ENCODE data around the gene EGR1.

EGR1 gene

DNA sequence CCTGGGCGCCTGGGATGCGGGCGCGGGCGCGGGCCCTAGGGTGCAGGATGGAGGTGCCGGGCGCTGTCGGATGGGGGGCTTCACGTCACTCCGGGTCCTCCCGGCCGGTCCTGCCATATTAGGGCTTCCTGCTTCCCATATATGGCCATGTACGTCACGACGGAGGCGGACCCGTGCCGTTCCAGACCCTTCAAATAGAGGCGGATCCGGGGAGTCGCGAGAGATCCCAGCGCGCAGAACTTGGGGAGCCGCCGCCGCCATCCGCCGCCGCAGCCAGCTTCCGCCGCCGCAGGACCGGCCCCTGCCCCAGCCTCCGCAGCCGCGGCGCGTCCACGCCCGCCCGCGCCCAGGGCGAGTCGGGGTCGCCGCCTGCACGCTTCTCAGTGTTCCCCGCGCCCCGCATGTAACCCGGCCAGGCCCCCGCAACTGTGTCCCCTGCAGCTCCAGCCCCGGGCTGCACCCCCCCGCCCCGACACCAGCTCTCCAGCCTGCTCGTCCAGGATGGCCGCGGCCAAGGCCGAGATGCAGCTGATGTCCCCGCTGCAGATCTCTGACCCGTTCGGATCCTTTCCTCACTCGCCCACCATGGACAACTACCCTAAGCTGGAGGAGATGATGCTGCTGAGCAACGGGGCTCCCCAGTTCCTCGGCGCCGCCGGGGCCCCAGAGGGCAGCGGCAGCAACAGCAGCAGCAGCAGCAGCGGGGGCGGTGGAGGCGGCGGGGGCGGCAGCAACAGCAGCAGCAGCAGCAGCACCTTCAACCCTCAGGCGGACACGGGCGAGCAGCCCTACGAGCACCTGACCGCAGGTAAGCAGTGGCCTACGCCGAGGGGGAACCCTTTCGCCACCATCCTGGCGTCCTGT lies at the start of gene EGR1:
TSS of gene EGR1 (plus strand) at position 219 of the 864 bp plus-strand sequence. CDS start at position 502, 283 bp downstream.
- DNase-seq = peak; percentile 97 to 98 (median 97)

DNA sequence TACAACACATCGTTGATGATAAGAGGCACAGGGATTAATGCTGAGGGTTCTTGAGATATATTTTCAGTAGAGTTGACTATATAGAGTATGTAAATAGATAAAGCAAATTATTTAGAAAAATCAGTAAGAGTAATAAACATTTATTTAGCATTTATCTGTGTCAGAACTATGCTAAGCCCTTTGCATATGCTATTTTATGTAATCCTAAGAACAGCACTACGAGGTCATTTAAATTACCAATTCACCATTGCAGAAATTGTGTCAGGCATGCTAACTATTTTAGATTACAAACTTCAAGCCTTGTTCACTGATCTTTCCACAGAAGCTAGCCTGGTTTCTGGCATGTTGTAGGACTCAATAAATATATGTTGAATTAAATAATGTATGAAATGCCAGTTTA lies 46.8 kb upstream of the EGR1 start:
- DNase-seq = no peak

DNA sequence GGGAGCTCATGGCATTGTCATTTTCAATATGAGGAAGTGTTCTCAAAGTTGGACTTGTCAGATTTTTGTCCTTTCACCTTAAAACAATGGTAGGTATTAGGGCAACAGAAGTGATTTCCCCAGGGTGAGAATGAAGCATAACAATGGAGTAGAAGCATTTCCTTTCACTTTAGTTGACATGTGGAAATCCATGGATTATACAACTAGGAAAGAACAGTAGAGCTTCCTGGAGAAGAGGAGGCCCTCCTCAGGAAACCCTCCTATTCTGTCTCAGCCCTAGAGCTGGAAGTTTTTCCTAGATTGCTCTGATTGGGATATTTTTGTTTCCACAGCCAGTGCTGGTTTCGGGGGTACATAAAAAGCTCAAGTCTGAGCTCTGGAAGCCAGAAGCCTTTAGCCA lies 40.2 kb upstream of the EGR1 start:
- DNase-seq = no peak

DNA sequence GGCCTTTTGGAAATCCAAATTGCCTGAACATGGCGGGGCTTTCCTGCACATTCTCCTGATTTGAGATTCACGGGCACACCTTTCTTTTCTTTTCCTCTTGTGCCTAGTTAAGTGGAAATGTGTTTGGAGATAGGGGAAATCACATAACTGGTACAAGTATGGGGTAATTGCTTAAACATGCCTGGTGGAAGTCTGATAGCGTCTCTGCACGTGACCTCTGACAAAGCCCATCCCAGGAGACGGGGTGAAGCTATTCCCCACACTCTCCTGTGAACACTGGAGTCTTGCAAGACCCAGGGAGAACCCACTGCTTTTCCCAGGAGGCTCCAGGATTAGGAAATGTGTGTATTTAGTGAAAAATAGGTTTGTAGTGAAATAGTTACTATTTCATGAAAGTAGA lies 29.3 kb upstream of the EGR1 start:
- DNase-seq = peak in 1 of 3 donors; percentile 6

DNA sequence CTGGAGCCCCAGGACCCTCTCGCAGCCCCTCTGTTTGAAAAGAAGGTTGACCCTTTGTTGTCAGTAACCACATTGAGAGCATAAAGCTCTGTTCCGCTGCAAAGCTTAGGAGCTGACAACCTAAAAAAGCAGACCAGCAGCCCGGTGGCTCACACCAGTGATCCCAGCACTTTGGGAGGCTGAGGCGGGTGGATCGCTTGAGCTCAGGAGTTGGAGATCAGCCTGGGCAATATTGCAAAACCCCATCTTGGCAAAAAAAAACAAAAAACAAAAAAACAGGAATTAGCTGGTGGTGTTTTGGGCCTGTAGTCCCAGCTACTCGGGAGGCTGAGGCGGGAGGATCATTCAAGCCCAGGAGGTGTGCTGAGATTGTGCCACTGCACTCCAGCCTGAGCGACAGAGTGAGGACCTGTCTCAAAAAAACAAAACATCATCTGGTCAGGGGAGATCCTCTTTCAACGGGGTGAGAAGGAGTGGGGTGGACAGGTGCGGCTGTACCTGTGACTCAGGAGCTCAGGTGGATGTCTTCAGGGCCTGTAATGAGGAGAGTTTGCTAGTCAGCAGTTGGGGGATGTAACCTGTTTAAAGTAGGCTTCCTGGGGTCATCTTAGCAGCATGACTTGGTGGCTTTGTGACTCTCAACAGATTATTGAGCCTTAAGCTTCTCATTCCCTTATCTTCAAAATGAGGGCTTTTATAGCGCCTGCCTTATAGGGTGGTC lies 27.1 kb upstream of the EGR1 start:
- no peak for DNase-seq

DNA sequence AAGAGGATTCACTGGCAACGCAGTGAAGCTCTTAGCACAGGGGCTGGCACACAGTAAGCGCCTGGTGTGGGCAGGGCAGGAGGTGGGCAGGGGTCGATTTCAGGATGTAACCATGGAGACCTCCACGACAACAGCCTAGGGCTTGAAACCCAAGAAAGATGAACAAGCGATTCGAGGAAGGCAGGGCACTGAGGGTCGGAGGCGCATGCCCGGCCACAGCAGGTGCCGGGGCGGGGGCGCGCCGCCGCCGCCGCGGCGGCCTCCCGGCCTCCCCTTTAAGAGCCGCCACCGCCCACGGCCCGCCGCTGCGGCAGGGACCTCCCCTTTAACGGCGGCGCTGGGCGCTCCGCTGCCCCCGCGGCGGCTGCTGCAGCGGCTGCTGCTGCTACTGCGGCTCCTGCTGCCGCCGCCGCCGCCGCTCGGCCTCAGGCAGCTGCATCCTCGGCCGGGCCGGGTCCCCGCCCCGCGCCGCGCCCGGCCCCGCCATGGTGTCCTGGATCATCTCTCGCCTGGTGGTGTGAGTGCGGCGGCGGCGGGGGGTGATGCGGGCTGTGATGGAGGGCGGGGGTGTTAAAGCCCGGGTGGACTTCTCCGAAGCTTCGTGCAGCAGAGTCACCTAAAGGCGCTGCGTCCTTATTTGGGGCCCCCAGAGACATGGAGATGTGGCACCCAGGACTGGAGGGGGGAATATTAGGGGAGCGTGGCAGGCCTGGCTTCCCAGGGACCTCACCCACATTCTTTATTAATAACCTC lies 26.4 kb upstream of the EGR1 start, which contains the start of gene REEP2:
TSS of gene REEP2 (plus strand) at position 334 of the 753 bp plus-strand sequence. CDS start at position 486, 152 bp downstream.
- peak; percentile 68 to 87 (median 74) for DNase-seq

DNA sequence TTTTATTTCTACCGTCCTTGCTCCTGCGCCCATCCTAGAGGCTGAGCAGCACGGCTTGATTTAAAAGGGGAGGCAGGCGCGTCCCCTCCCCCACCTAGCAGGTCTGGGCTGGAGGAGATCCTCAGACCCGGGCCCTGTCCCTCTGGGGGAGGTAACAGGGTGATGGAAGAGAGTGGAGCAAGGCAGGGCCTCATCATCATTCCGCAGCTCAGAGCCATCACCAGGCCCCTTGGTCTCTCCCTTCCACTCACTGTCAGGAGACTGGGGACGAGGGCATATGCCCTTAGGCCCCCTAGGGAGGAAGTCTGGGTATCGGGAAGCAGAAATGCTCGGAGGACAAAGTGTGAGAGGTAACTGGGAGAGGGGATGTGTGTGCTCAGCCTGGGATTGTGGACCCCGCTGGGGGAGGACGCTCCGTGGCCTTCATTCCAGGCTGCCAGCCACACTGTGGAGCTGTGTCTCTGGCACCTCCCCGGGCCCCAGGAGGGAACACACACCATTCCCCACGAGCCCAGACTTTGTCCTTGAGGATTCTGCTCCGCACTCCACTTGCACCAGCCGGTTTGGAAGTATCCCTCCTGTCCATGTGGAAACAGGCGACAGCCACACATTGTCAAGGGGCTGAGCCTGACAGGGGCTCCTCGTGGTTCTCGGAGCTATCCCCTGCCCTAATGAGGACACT lies 25.7 kb upstream of the EGR1 start:
- DNase-seq = peak in 1 of 3 donors; percentile 12

DNA sequence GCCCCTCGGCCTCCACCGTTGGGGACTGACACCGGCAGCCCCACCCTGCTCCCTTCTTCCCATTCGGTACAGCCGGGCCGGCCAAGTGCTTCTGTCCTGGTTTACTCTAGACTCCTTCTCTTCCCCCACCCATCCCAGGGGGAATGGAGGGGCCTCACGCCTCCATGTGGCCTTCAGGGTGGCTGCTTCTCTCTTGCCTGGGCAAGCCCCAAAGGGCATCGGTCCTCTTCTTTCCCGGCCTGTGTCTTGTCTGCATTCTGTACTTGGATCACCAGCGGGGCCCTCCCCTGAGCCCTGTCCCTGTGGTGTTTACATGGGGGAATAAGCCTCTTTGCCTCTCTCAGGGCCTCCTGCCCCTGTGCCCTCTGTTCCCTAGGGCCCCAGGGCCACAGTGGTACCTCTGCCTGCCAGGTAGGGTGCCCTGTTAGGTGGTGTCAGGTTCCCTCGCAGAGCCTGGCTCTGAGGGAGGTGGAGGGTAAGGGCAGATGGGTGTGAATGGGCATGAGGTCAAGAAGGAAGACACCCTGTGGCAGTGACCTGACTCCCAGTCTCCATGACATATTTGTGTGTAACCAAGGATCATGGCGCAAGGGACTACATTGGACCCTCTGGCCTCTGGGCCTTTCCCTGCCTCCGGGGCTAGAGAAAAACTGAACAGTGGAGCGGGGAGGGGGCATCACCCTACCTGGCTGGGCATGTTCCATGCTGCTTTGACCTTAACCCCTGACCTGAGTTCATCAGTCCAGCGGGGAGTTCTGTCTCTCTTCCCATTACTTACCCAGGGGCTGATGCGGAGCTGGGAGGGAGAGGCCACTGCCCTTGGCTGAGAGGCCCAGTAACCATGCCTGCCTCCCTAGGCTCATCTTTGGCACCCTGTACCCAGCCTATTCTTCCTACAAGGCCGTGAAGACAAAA lies 24.9 kb upstream of the EGR1 start:
- DNase-seq = no peak

DNA sequence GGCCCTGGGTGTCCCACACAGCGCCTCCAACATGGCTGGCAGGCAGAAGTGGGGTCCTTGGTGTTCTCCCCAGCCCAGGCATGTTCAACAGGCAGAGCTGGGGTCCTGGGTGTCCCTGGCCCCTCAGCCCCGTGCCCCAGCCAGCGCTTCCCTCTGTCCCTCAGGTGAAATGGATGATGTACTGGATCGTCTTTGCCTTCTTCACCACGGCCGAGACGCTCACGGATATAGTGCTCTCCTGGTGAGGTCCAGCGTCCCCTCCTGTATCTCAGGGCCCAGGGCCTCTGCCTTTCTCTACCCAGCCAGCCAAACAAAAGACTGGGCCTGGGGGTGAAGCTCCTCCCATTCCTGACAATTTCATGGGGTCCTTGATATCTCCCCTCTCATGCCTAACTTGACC lies 24.1 kb upstream of the EGR1 start:
- DNase-seq = no peak

DNA sequence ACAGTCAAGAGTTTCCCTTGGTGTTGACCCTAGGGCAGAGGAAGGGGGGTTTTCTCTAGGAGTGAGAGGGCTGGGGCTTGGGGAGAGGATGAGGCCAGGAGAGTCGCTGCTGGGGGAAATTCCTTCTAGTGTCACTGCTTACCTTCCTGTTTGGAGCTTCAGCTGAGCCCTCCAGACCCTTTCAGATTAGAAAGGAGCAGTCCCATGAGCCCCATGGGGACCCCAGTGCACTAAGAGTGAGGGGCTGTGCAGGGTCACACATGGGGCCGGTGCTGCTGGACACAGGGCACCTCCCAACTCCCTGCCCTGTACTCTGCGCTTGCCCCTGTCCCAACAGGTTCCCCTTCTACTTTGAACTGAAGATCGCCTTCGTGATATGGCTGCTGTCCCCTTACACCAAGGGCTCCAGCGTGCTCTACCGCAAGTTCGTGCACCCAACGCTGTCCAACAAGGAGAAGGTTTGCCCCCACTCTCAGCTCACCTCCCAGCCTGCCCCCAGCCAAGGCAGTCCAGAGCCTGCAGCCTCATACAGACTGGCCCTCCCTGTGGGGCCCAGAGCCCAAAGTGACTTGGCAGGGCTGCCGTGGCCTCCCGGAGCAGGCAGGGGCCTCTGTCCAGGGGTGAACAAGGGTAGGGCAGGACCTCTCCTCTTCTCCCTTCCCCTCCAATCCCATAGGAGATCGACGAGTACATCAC lies 21.1 kb upstream of the EGR1 start:
- DNase-seq = no peak

DNA sequence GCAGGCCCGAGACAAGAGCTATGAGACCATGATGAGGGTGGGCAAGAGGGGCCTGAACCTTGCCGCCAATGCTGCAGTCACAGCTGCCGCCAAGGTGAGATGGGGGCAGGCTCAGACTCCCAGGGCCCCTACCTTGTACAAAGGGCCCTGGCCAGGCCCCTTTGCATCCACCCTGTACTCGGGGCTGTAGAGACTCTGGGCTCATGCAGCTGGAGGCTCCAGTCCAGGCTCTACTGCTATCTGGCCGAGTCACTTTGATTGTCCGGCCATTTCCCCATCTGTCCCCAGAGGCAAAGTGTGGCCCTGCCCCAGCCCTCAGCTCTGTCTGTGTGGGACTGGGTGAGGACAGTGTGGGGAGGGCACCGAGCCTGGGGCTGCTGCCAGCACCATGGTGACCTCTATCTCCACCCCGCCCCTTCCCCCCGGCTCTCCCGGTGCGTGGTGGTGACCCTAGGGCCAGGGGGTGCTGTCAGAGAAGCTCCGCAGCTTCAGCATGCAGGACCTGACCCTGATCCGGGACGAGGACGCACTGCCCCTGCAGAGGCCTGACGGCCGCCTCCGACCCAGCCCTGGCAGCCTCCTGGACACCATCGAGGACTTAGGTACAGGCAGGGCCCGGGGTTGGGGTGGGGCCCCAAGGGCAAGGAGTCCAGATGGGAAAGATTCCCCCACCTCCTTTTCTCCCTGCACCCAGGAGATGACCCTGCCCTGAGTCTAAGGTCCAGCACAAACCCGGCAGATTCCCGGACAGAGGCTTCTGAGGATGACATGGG lies 20.3 kb upstream of the EGR1 start:
- DNase-seq = no peak

DNA sequence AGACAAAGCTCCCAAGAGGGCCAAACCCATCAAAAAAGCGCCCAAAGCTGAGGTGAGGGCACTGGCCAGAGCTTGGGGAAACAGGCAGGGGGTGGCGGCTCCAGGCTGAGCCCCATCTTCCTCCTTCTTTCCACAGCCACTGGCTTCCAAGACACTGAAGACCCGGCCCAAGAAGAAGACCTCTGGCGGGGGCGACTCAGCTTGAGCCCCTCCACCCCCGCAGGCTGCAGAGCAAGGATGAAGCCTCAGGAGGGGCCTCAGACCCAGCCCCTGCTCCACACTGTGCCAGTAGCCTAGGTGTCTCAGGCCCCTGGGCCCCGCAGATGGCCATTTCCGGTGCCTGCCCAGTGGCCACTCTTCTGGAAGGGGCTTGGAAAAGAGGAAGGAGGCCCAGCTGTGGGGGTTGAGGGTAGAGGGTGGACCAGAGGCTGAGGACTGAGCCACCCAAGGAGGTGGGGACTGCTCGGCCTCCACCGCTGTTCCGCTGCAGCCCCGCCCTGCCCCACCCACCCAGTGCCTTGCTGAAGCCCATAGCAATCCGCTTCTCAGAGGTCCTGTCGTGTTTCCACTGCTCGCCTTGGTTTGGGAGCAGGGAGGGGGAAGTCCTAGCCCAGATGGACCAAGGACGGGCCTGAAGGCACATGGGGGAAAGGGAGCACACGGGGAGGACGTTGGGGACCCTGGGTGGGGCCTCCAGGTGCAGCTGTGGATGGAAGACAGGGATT lies 19.6 kb upstream of the EGR1 start:
- no peak for DNase-seq

DNA sequence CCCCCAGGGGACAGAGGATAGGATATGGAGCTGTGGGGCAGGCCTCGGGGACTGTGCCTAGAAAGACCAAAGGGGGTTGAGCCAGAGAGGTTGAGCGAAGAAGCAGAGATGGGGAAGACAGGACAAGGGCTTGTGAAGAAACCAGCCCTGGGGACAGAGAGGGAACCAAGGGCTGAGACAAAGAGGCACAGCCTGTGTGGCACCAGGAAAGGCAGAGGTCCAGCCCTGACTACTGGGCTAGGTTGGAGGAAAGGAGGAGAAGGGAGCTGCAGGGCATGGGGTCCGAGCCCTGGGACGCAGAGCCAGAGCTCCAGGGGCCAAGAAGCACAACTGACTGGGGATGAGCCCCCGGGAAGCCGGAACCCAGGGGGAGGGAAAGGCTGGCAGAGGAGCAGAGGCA lies 17.2 kb upstream of the EGR1 start:
- no peak for DNase-seq

DNA sequence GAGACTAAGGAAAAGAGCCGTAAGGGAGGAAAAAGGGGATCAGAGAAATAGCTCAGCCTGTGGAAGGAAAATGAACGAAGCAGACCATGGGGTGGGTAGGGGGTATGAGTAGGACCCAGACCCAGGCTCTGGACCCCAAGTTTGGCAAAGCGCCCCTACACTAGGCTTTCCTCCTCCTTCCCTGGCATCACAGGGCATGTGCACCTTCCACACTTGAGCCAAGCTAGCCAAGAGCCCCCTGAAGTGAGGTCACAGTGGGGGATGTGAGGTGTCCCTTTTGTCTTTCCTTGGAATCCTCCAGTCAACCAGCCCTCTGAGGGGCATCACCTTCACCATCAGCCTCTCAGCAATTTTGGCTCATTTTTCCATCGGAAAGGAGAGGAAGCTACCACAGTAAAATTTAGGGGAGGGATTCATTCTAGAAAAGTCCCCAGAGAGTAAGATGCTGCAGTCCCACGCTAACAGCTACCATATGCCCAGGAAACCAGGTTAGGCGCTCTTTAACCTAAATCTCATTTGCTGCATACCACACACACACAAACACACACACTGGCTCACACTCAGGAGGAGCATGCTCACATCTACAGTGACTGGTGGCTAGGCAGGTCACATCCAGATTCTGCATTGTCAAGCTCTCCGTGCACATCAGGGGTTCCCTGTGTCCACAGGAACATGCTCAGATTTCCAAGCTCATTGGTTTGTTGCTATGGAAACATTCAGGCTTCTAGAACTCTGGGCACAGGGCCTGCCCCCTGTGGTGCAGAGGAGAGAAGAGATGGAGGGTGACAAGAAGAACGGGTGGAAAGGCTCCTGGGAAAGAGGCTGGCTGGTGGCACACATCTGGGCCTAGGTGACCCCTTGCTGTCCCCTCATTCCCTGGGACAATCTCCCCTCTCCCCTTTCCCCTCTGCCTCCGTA lies 16.5 kb upstream of the EGR1 start:
- DNase-seq = no peak

DNA sequence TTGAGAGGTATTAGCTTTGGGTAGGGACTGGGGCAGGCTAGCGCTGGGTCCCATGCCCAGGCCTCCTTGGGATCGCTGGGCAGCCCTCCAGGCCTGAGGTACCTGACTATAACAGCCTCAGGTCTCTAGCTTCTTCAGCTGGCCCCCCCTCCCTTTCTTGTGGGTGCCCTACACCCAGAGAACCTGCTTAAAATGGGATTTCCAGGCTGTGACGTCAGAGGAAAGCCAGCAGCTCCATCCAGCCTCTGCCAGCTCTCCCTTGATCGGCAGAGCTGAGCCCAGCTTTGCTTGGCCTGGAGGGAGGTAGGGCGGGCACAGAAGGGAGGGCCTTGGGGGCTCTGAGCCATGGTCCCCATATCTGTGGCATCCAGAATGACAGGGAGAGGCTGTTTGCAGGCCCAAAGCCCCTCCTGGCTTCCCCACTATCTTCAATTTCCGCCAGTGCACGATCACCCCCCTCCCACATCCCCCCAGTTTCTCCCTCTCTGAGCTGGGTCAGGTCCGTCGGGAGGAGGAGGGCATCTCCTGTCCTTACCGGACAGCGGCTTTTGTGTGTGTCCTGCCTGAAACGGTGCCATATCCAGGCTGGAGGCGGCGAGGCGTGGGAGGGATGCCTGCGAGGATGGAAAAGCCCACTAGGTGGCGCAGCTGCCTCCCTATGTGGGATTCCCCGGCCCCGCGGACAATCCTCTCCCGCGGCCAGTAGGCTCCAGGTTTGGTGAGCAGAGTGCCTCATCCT lies 15.6 kb upstream of the EGR1 start:
- peak; percentile 91 to 96 (median 96) for DNase-seq

DNA sequence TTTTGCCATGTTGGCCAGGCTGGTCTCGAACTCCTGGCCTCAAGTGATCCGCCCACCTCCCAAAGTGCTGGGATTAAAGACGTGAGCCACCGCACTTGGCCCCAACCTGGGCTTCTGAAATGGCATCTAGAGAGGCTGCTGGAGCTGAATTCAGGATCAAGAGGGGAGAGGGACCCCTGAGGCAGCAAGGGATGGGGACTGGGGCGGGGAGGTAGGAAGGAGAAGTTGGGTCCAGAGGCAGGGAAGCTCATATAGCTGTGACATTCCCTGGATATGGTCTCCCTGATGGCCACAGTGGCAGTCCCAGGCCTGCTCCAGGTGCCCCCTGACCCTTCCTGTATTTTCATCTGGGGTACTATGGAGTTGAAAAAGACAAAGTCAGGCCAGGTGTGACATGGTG lies 14.3 kb upstream of the EGR1 start:
- DNase-seq = no peak

DNA sequence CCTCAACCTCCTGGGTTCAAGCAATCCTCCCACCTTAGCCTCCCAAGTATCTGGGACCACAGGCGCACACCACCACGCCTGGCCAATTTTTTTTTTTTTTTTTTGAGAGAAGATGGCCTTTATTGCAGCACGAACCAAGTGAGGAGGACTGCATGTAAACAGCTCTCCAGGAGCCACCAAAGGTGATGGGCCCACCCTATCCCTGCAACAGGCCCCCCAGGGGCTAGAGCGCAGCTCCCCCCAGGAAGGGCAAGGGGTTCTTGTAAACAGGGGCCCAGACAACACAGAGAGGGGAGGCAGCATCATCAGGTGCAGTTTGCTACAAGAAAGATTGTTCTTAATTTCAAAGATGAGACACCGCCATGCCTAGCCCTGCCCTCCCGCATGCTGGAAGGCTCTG lies 12.6 kb upstream of the EGR1 start:
- no peak for DNase-seq

DNA sequence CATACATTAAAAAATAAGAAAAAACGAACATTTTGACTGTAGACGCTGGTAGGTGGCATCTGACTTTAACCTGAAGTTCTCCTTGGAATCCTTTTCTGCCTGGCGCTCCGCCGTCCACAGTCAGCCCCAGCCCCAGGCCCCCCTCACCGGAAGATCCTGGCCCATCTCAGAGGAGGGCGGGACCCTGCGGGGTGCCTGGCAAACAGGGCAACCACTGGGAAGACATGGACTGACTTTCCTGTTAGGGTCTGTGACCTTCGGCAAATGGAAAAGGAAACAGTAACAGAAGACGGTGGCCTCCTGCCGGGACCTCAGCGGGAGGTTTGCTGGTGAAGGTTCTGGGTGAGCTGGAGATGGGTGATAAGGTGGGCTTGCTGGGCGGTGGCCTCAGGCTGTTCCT lies 11.7 kb upstream of the EGR1 start:
- no peak for DNase-seq

Data from suppressor macrophage treated with lipopolysaccharide for 1 hour (primary cell).